Astrocyte (in vitro differentiated cells and primary cell): Measurements from ENCODE around the gene GMDS. TPM values are rescaled to one million over a fixed set of nuclear protein-coding genes. Genes with fewer than 3 reads are reported as not detected.
A peak's percentile ranks its signal among the peaks of the same experiment; 100 is the strongest.

Experiments used
- DNase-seq: peaks from one replicate; pipeline ENCODE4 v3.0.0-alpha.2; 2010; ENCODE audit warnings: low read depth
- FAIRE-seq: peaks from 2 replicates; lab custom pipeline; 2011; peaks lifted over from hg19 to GRCh38; lab: Jason Lieb, UNC
- H2AFZ ChIP-seq: 2 replicates; pipeline ENCODE4 v1.6.0; 2012; ENCODE audit warnings: low read depth, low read length, inconsistent platforms
- H3K27ac ChIP-seq: 2 replicates; pipeline ENCODE4 v1.5.1; 2011; ENCODE audit warnings: low read depth, low read length, inconsistent platforms
- H3K27me3 ChIP-seq: 2 replicates; pipeline ENCODE4 v1.6.0; 2011; ENCODE audit warnings: low read length, inconsistent platforms; ENCODE audit not compliant: insufficient read depth
- H3K36me3 ChIP-seq: 2 replicates; pipeline ENCODE4 v1.5.1; 2011; ENCODE audit warnings: low read length, inconsistent platforms; ENCODE audit not compliant: insufficient read depth
- H3K4me1 ChIP-seq: 2 replicates; pipeline ENCODE4 v1.5.1; 2011; ENCODE audit warnings: low read length, inconsistent platforms; ENCODE audit not compliant: insufficient read depth
- H3K4me2 ChIP-seq: 2 replicates; pipeline ENCODE4 v1.6.0; 2012; ENCODE audit warnings: low read length, inconsistent platforms
- H3K4me3 ChIP-seq: 2 replicates; pipeline ENCODE4 v1.5.1; 2011; ENCODE audit warnings: low read depth, mild to moderate bottlenecking, low read length, inconsistent platforms; ENCODE audit not compliant: insufficient read depth
- H3K79me2 ChIP-seq: 2 replicates; pipeline ENCODE4 v1.6.0; 2012; ENCODE audit warnings: mild to moderate bottlenecking, low read length, inconsistent platforms; ENCODE audit not compliant: insufficient read depth
- H3K9ac ChIP-seq: 2 replicates; pipeline ENCODE4 v1.6.0; 2012; ENCODE audit warnings: mild to moderate bottlenecking, low read length, inconsistent platforms
- H3K9me3 ChIP-seq: 2 replicates; pipeline ENCODE4 v1.5.1; 2012; ENCODE audit warnings: low read depth, mild to moderate bottlenecking, low read length, inconsistent platforms; ENCODE audit not compliant: insufficient read depth
- H4K20me1 ChIP-seq: 2 replicates; pipeline ENCODE4 v1.6.0; 2012; ENCODE audit warnings: low read length, inconsistent platforms; ENCODE audit not compliant: insufficient read depth
- H3K27ac Mint-ChIP-seq: one replicate; pipeline ENCODE4 v1.8.0; 2021; ENCODE audit warnings: mild to moderate bottlenecking, mixed read lengths; ENCODE audit not compliant: unreplicated experiment
- H3K27me3 Mint-ChIP-seq: one replicate; pipeline ENCODE4 v1.8.0; 2021; ENCODE audit warnings: low read depth, mixed read lengths; ENCODE audit not compliant: unreplicated experiment
- H3K36me3 Mint-ChIP-seq: one replicate; pipeline ENCODE4 v1.8.0; 2021; ENCODE audit warnings: low read depth, mixed read lengths; ENCODE audit not compliant: unreplicated experiment
- H3K4me1 Mint-ChIP-seq: one replicate; pipeline ENCODE4 v1.8.0; 2021; ENCODE audit warnings: low read depth, mixed read lengths; ENCODE audit not compliant: unreplicated experiment
- H3K4me3 Mint-ChIP-seq: one replicate; pipeline ENCODE4 v1.8.0; 2021; ENCODE audit warnings: mild to moderate bottlenecking, moderate library complexity, mixed read lengths; ENCODE audit not compliant: unreplicated experiment
- H3K9me3 Mint-ChIP-seq: one replicate; pipeline ENCODE4 v1.8.0; 2021; ENCODE audit warnings: mild to moderate bottlenecking, mixed read lengths; ENCODE audit not compliant: unreplicated experiment
- EZH2 ChIP-seq: IDR thresholded peaks from 2 replicates; pipeline ENCODE4 v1.6.1; 2012; ENCODE audit warnings: mild to moderate bottlenecking, low read length, inconsistent platforms; ENCODE audit not compliant: insufficient read depth
- total RNA-seq: library from RNA; stranded (reverse); gene quantifications from 2 replicates; pipeline ENCODE4 v1.2.1, GENCODE V29; 2021
- TF ChIP-seq, protein P1 (sequence below): IDR thresholded peaks from 2 replicates; pipeline ENCODE4 v1.5.1; 2011; ENCODE audit warnings: low read depth, mild to moderate bottlenecking, inconsistent platforms, low read length, moderate library complexity; ENCODE audit not compliant: insufficient read depth

GMDS gene
- total RNA-seq, 1 donor from 2014 or later, result 9.4 TPM

- Mint-ChIP-seq H3K36me3 (no peaks in the 10 kb centered on the region), H3K4me1 (no peaks in the 10 kb centered on the region), H3K27me3 (no peaks in the 10 kb centered on the region), H3K27ac (peak overlapping the region; percentile 9), H3K9me3 (no peaks in the 10 kb centered on the region), H3K4me3 (no peak overlapping the region)
- H3K9ac ChIP-seq, result no peak overlapping the region
- FAIRE-seq, result no peak
- H3K27me3 ChIP-seq, result no peaks in the 10 kb centered on the region
- no peak overlapping the region for H3K4me3 ChIP-seq
- H3K4me2 ChIP-seq, result no peak overlapping the region
- no peak for TF ChIP-seq EZH2
- TF ChIP-seq, protein P1, sequence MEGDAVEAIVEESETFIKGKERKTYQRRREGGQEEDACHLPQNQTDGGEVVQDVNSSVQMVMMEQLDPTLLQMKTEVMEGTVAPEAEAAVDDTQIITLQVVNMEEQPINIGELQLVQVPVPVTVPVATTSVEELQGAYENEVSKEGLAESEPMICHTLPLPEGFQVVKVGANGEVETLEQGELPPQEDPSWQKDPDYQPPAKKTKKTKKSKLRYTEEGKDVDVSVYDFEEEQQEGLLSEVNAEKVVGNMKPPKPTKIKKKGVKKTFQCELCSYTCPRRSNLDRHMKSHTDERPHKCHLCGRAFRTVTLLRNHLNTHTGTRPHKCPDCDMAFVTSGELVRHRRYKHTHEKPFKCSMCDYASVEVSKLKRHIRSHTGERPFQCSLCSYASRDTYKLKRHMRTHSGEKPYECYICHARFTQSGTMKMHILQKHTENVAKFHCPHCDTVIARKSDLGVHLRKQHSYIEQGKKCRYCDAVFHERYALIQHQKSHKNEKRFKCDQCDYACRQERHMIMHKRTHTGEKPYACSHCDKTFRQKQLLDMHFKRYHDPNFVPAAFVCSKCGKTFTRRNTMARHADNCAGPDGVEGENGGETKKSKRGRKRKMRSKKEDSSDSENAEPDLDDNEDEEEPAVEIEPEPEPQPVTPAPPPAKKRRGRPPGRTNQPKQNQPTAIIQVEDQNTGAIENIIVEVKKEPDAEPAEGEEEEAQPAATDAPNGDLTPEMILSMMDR, result no peak
- H3K36me3 ChIP-seq, result no peaks in the 10 kb centered on the region
- H3K27ac ChIP-seq, result no peak overlapping the region
- H3K4me1 ChIP-seq, result no peaks in the 10 kb centered on the region
- no peaks in the 10 kb centered on the region for H3K79me2 ChIP-seq
- DNase-seq, result no peak
- peaks cover 4% of the 10 kb centered on the region for H4K20me1 ChIP-seq
- no peak overlapping the region for H2AFZ ChIP-seq
- H3K9me3 ChIP-seq, result no peaks in the 10 kb centered on the region
These were observed 116.2 kb downstream of the GMDS start for GRCh38 chr6:2129182-2129621.

- Histone ChIP-seq H3K36me3 (no peaks in the 10 kb centered on the region), H3K4me3 (no peak overlapping the region), H3K9me3 (no peaks in the 10 kb centered on the region), H3K79me2 (no peaks in the 10 kb centered on the region), H3K27me3 (no peaks in the 10 kb centered on the region), H4K20me1 (peaks cover 4% of the 10 kb centered on the region), H2AFZ (no peak overlapping the region), H3K27ac (no peak overlapping the region), H3K9ac (no peak overlapping the region), H3K4me2 (no peak overlapping the region), H3K4me1 (no peaks in the 10 kb centered on the region)
- H3K27me3 Mint-ChIP-seq, result no peaks in the 10 kb centered on the region
- H3K9me3 Mint-ChIP-seq, result no peaks in the 10 kb centered on the region
- no peaks in the 10 kb centered on the region for H3K4me1 Mint-ChIP-seq
- FAIRE-seq (no peak), DNase-seq (no peak)
- H3K36me3 Mint-ChIP-seq, result peaks cover 2% of the 10 kb centered on the region
- no peak overlapping the region for H3K27ac Mint-ChIP-seq
- TF ChIP-seq, protein P1, result no peak
- TF ChIP-seq EZH2, result no peak
- H3K4me3 Mint-ChIP-seq, result no peak overlapping the region
These were observed 117.9 kb downstream of the GMDS start for GRCh38 chr6:2127484-2127911.

DNA sequence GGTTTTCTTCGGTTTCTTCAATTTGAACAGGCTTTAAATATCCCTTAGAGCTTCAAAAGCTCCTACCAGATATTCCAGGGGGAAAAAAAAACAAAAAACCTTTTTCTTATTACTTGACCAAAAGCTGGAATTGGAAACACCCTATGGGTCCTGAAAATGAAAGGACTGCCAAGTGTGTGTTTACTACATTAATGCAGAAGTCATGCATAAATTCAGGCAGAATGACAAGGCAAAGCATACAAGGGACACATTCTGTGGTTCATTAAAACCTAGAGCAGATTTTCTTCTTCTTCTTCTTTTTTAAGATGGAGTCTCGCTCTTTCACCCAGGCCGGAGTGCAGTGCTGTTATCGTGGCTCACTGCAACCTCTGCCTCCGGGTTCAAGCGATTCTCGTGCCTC, 119.1 kb downstream of the GMDS start:
- H3K9me3 Mint-ChIP-seq, result no peaks in the 10 kb centered on the region
- no peaks in the 10 kb centered on the region for H3K27me3 ChIP-seq
- H3K36me3 ChIP-seq, result no peaks in the 10 kb centered on the region
- no peak overlapping the region for H2AFZ ChIP-seq
- no peak overlapping the region for H3K4me2 ChIP-seq
- FAIRE-seq (no peak), DNase-seq (no peak)
- no peaks in the 10 kb centered on the region for H3K79me2 ChIP-seq
- no peak overlapping the region for H3K27ac ChIP-seq
- H3K4me1 Mint-ChIP-seq, result no peaks in the 10 kb centered on the region
- H3K4me3 ChIP-seq, result no peak overlapping the region
- no peaks in the 10 kb centered on the region for H3K9me3 ChIP-seq
- H3K36me3 Mint-ChIP-seq, result peaks cover 2% of the 10 kb centered on the region
- TF ChIP-seq, protein P1, result no peak
- TF ChIP-seq EZH2, result no peak
- H4K20me1 ChIP-seq, result peaks cover 4% of the 10 kb centered on the region
- H3K4me1 ChIP-seq, result no peaks in the 10 kb centered on the region
- H3K27ac Mint-ChIP-seq, result no peak overlapping the region
- no peak overlapping the region for H3K4me3 Mint-ChIP-seq
- H3K9ac ChIP-seq, result no peak overlapping the region
- no peaks in the 10 kb centered on the region for H3K27me3 Mint-ChIP-seq
